ENCODE measurements around the gene RAB20. TPM values are rescaled to one million over a fixed set of nuclear protein-coding genes. Genes with fewer than 3 reads are reported as not detected.

The RAB20 gene
- total and polyA plus RNA-seq, 3 donors from 2014 or later, result 22.0 to 41.1 (median 27.2) TPM

DNA sequence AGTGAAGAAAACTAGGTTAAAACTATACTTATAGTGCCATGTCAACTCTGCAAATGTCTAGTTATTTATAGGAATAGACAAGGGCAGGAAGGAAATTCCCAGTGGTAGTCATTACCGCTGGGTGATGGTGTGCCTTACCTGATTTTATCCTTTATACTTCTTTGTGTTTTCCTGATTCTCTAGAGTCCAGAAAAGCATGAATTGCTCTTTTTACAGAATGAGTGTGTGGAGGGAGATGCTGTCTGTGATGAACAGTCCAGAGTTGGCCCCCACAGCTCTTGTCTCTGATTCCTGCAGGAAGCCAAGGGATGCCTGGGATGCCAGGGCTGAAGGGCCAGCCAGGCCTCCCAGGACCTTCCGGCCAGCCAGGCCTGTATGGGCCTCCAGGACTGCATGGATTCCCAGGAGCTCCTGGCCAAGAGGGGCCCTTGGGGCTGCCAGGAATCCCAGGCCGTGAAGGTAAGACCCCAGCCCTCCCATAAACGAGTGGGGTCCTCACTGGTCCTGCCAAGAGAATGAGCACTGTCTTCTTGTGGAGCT is 83.7 kb downstream of the RAB20 start:
- H3K36me3 ChIP-seq (ENCODE audit: low read depth, missing control alignments), result no peaks in the 10 kb centered on the region
- H3K9me3 ChIP-seq, result no peaks in the 10 kb centered on the region
- H3K27ac ChIP-seq, result no peak overlapping the region
- intact Hi-C loops (cut with DNase I; ENCODE audit: low total_unique reads), result no loop called here
- WGBS, 2 donors, result 86 to 93% methylated on average over 3 to 4 of the region's 4 CpGs
- H3K4me1 ChIP-seq, result peaks cover 10% of the 10 kb centered on the region
- no peaks in the 10 kb centered on the region for H3K27me3 ChIP-seq
- TF ChIP-seq, protein P1, sequence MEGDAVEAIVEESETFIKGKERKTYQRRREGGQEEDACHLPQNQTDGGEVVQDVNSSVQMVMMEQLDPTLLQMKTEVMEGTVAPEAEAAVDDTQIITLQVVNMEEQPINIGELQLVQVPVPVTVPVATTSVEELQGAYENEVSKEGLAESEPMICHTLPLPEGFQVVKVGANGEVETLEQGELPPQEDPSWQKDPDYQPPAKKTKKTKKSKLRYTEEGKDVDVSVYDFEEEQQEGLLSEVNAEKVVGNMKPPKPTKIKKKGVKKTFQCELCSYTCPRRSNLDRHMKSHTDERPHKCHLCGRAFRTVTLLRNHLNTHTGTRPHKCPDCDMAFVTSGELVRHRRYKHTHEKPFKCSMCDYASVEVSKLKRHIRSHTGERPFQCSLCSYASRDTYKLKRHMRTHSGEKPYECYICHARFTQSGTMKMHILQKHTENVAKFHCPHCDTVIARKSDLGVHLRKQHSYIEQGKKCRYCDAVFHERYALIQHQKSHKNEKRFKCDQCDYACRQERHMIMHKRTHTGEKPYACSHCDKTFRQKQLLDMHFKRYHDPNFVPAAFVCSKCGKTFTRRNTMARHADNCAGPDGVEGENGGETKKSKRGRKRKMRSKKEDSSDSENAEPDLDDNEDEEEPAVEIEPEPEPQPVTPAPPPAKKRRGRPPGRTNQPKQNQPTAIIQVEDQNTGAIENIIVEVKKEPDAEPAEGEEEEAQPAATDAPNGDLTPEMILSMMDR (IDR thresholded peaks at IDR 0.05), result no peak
- TF ChIP-seq POLR2A (IDR thresholded peaks at IDR 0.05), result no peak
- no peak overlapping the region for H3K4me3 ChIP-seq
- DNase-seq, result no peak

DNA sequence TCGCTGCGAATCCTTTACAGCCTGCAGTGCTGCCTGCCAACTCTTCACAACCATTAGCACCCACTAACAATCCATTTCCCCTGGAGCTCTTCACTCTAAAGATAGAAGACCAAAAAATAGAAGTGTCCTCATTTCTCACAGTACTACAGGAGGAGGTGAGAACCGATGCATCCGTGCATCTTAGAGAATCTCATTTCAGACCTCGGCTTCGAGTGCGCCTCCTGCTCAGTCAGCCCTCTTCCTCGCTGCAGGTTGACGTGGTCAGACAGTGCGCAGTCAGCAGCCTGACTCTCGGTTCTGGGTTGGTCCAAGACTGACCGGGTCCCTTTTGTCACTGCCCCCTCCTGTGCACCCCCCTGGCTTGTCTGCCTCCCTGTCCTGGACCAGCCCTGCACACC is 85.3 kb downstream of the RAB20 start:
- Histone ChIP-seq H3K27ac (no peak overlapping the region), H3K27me3 (no peaks in the 10 kb centered on the region), H3K4me3 (no peak overlapping the region), H3K9me3 (no peaks in the 10 kb centered on the region), H3K36me3 (ENCODE audit: low read depth, missing control alignments) (no peaks in the 10 kb centered on the region), H3K4me1 (peaks cover 10% of the 10 kb centered on the region)
- DNase-seq, result no peak
- TF ChIP-seq, protein P1 (IDR thresholded peaks at IDR 0.05), result no peak
- no peak for TF ChIP-seq POLR2A (IDR thresholded peaks at IDR 0.05)
- 89 to 95% methylated on average over 12 of the region's 12 CpGs for WGBS, 2 donors
- intact Hi-C loops (cut with DNase I; ENCODE audit: low total_unique reads), result no loop called here

DNA sequence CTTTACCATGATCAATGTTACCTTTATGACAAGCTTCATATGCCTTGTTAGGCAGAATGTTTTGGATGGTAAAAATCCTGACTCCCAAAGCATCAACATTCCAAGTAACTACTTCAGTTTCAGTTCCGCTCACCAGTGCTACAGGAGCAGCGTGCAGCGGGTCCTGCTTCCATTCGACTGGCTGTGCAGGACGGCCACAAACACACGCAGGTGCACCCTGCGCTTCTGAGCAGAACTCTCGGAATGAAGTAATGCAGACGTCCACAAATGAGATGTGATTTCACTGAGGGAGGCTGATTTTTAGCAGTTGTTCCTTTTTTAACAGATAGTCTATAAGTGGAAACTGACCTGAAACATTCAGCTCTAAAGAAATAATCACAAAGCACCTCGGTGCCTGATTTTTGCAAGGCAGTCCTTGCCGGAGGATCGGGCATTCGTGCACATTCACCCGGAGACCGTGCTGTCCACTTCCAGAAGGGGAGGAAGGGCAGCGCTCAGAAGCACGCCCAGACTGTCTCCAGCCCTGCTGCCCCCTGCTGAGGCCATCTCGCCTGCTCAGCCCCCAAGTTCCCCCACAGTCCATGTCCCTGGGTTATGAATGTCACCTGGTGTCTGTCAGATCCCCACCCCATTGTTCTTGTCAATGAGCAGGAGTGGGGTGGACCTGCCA is 85.8 kb downstream of the RAB20 start:
- Histone ChIP-seq H3K4me1 (peaks cover 10% of the 10 kb centered on the region), H3K4me3 (no peak overlapping the region), H3K27ac (no peak overlapping the region), H3K36me3 (ENCODE audit: low read depth, missing control alignments) (no peaks in the 10 kb centered on the region), H3K9me3 (no peaks in the 10 kb centered on the region), H3K27me3 (no peaks in the 10 kb centered on the region)
- WGBS, 2 donors, result 90 to 93% methylated on average over 18 of the region's 18 CpGs
- DNase-seq, result no peak
- intact Hi-C loops (cut with DNase I; ENCODE audit: low total_unique reads), result no loop called here
- TF ChIP-seq, protein P1 (IDR thresholded peaks at IDR 0.05), result no peak
- TF ChIP-seq POLR2A (IDR thresholded peaks at IDR 0.05), result no peak

DNA sequence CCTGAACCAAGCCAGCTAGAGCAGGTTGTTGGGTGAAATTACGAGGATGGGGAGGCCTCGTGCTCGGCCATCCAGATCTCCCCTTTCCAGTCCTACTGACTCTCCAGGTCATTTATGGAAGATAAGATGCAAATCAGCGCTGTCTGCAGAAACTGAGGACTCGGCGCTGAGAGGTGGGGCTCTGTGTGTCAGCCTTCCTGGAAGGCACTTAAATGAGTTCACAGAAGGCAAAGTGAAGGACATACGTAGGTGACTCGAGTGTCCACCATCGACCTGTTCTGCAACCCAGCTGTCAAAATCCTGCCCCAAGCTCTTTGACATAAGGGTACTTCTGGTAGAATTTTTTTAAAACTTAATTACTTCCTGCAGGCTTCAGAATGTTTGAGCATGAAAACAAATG is 86.4 kb downstream of the RAB20 start:
- no peaks in the 10 kb centered on the region for H3K9me3 ChIP-seq
- no peak for DNase-seq
- no peak overlapping the region for H3K27ac ChIP-seq
- TF ChIP-seq, protein P1 (IDR thresholded peaks at IDR 0.05), result no peak
- TF ChIP-seq POLR2A (IDR thresholded peaks at IDR 0.05), result no peak
- no peaks in the 10 kb centered on the region for H3K27me3 ChIP-seq
- intact Hi-C loops (cut with DNase I; ENCODE audit: low total_unique reads), result no loop called here
- WGBS, 2 donors, result 77 to 84% methylated on average over 9 of the region's 9 CpGs
- peaks cover 10% of the 10 kb centered on the region for H3K4me1 ChIP-seq
- no peaks in the 10 kb centered on the region for H3K36me3 ChIP-seq (ENCODE audit: low read depth, missing control alignments)
- H3K4me3 ChIP-seq, result no peak overlapping the region

DNA sequence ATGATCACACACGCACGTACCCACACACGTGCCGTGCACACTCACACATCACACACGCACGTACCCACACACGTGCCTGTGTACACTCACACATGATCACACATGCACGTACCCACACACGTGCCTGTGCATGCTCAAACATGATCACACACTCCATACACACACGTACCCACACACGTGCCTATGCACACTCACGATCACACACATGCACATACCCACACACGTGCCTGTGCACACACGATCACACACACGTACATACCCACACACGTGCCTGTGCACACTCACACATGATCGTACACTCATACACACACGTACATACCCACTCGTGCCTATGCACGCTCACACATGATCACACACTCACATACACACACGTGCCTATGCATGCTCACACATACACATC is 86.8 kb downstream of the RAB20 start:
- Histone ChIP-seq H3K27me3 (no peaks in the 10 kb centered on the region), H3K4me3 (no peak overlapping the region), H3K4me1 (peaks cover 10% of the 10 kb centered on the region), H3K27ac (no peak overlapping the region), H3K36me3 (ENCODE audit: low read depth, missing control alignments) (no peaks in the 10 kb centered on the region), H3K9me3 (no peaks in the 10 kb centered on the region)
- WGBS, 2 donors, result 77 to 88% methylated on average over 21 of the region's 21 CpGs
- intact Hi-C loops (cut with DNase I; ENCODE audit: low total_unique reads), result no loop called here
- TF ChIP-seq POLR2A (IDR thresholded peaks at IDR 0.05), result no peak
- TF ChIP-seq, protein P1 (IDR thresholded peaks at IDR 0.05), result no peak
- no peak for DNase-seq

All from testis (tissue), 3 donors.